Activated T-cell treated with anti-CD3 and anti-CD28 coated beads, Interleukin-2, amount 50 U/mL, for 4 hours (primary cell): ENCODE results near the gene BHLHE23. TPM values are rescaled to one million over a fixed set of nuclear protein-coding genes. Genes with fewer than 3 reads are reported as not detected.

Source experiments
- ATAC-seq, 2 donors: fragments of 200-7000 bp; cut with Tn5 transposase; one replicate each; pipeline ENCODE4 v1.10.0; 2021
- DNase-seq: peaks from one replicate; pipeline ENCODE4 v3.0.0-alpha.2; 2020
- H3K27me3 Mint-ChIP-seq: one replicate; pipeline ENCODE4 v1.8.0; 2021; ENCODE audit warnings: low read depth, mixed read lengths
- H3K36me3 Mint-ChIP-seq: one replicate; pipeline ENCODE4 v1.8.0; 2022; ENCODE audit warnings: mixed read lengths; ENCODE audit not compliant: insufficient read depth
- H3K4me1 Mint-ChIP-seq: one replicate; pipeline ENCODE4 v1.8.0; 2021; ENCODE audit warnings: low read depth, mixed read lengths
- H3K4me3 Mint-ChIP-seq: one replicate; pipeline ENCODE4 v1.8.0; 2021; ENCODE audit warnings: mild to moderate bottlenecking, moderate library complexity, mixed read lengths
- H3K9me3 Mint-ChIP-seq: one replicate; pipeline ENCODE4 v1.8.0; 2021; ENCODE audit warnings: mixed read lengths
- total RNA-seq, 3 donors: library from RNA; stranded (reverse); gene quantifications; one replicate each; pipeline ENCODE4 v1.2.1, GENCODE V29; 2021

Gene BHLHE23
- total RNA-seq, 3 donors from 2014 or later = not detected

GRCh38 chr20:63000036-63000435 is 6.7 kb downstream of the BHLHE23 start:
- ATAC-seq = no peak
- H3K36me3 Mint-ChIP-seq = no peaks in the 10 kb centered on the region
- DNase-seq = no peak
- H3K27me3 Mint-ChIP-seq = peaks cover 78% of the 10 kb centered on the region
- H3K9me3 Mint-ChIP-seq = no peaks in the 10 kb centered on the region
- H3K4me3 Mint-ChIP-seq = no peak overlapping the region
- H3K4me1 Mint-ChIP-seq = peaks cover 4% of the 10 kb centered on the region

- H3K4me1 Mint-ChIP-seq = peaks cover 3% of the 10 kb centered on the region
- no peak overlapping the region for H3K4me3 Mint-ChIP-seq
- ATAC-seq (no peak), DNase-seq (no peak)
- H3K9me3 Mint-ChIP-seq = no peaks in the 10 kb centered on the region
- no peaks in the 10 kb centered on the region for H3K36me3 Mint-ChIP-seq
- H3K27me3 Mint-ChIP-seq = peaks cover 79% of the 10 kb centered on the region
Observed at GRCh38 chr20:62999580-62999979, 7.2 kb downstream of the BHLHE23 start.

GRCh38 chr20:62998449-62998848 is 8.3 kb downstream of the BHLHE23 start:
- DNase-seq (no peak), ATAC-seq (no peak)
- Mint-ChIP-seq H3K4me3 (no peak overlapping the region), H3K27me3 (peaks cover 70% of the 10 kb centered on the region), H3K4me1 (no peaks in the 10 kb centered on the region), H3K9me3 (no peaks in the 10 kb centered on the region), H3K36me3 (no peaks in the 10 kb centered on the region)

- no peaks in the 10 kb centered on the region for H3K9me3 Mint-ChIP-seq
- ATAC-seq = no peak
- no peak overlapping the region for H3K4me3 Mint-ChIP-seq
- H3K4me1 Mint-ChIP-seq = no peaks in the 10 kb centered on the region
- H3K27me3 Mint-ChIP-seq = peaks cover 61% of the 10 kb centered on the region
- DNase-seq = no peak
- H3K36me3 Mint-ChIP-seq = no peaks in the 10 kb centered on the region
Observed at GRCh38 chr20:62997417-62998035, 9.2 kb downstream of the BHLHE23 start.

- Mint-ChIP-seq H3K27me3 (peaks cover 53% of the 10 kb centered on the region), H3K36me3 (no peaks in the 10 kb centered on the region), H3K9me3 (no peaks in the 10 kb centered on the region), H3K4me3 (no peak overlapping the region), H3K4me1 (no peaks in the 10 kb centered on the region)
- ATAC-seq (no peak), DNase-seq (no peak)
Observed at GRCh38 chr20:62996596-62996982, 10.2 kb downstream of the BHLHE23 start.

GRCh38 chr20:62995898-62996595 is 10.7 kb downstream of the BHLHE23 start:
- H3K4me1 Mint-ChIP-seq = no peaks in the 10 kb centered on the region
- H3K4me3 Mint-ChIP-seq = no peak overlapping the region
- no peaks in the 10 kb centered on the region for H3K9me3 Mint-ChIP-seq
- DNase-seq (no peak), ATAC-seq (no peak)
- no peaks in the 10 kb centered on the region for H3K36me3 Mint-ChIP-seq
- H3K27me3 Mint-ChIP-seq = peaks cover 52% of the 10 kb centered on the region

GRCh38 chr20:62995481-62995880 is 11.3 kb downstream of the BHLHE23 start:
- Mint-ChIP-seq H3K4me3 (no peak overlapping the region), H3K9me3 (no peaks in the 10 kb centered on the region), H3K27me3 (peaks cover 48% of the 10 kb centered on the region), H3K4me1 (no peaks in the 10 kb centered on the region), H3K36me3 (no peaks in the 10 kb centered on the region)
- no peak for ATAC-seq
- no peak for DNase-seq

GRCh38 chr20:62994869-62995281 is 11.9 kb downstream of the BHLHE23 start:
- Mint-ChIP-seq H3K9me3 (no peaks in the 10 kb centered on the region), H3K4me1 (no peaks in the 10 kb centered on the region), H3K4me3 (no peak overlapping the region), H3K27me3 (peaks cover 42% of the 10 kb centered on the region), H3K36me3 (no peaks in the 10 kb centered on the region)
- DNase-seq (no peak), ATAC-seq (no peak)

- DNase-seq (no peak), ATAC-seq (no peak)
- Mint-ChIP-seq H3K4me3 (no peak overlapping the region), H3K4me1 (peaks cover 3% of the 10 kb centered on the region), H3K36me3 (no peaks in the 10 kb centered on the region), H3K9me3 (no peaks in the 10 kb centered on the region), H3K27me3 (peaks cover 36% of the 10 kb centered on the region)
Observed at GRCh38 chr20:62993856-62994494, 12.8 kb downstream of the BHLHE23 start.

GRCh38 chr20:62991863-62992262 is 14.9 kb downstream of the BHLHE23 start:
- H3K4me3 Mint-ChIP-seq = no peak overlapping the region
- H3K9me3 Mint-ChIP-seq = no peaks in the 10 kb centered on the region
- peaks cover 3% of the 10 kb centered on the region for H3K4me1 Mint-ChIP-seq
- peaks cover 26% of the 10 kb centered on the region for H3K27me3 Mint-ChIP-seq
- H3K36me3 Mint-ChIP-seq = no peaks in the 10 kb centered on the region
- no peak for DNase-seq
- ATAC-seq = no peak

- ATAC-seq = no peak
- H3K4me3 Mint-ChIP-seq = no peak overlapping the region
- H3K4me1 Mint-ChIP-seq = peaks cover 3% of the 10 kb centered on the region
- peaks cover 26% of the 10 kb centered on the region for H3K27me3 Mint-ChIP-seq
- H3K36me3 Mint-ChIP-seq = no peaks in the 10 kb centered on the region
- H3K9me3 Mint-ChIP-seq = no peaks in the 10 kb centered on the region
- DNase-seq = no peak
Observed at GRCh38 chr20:62991196-62991807, 15.5 kb downstream of the BHLHE23 start.

- Mint-ChIP-seq H3K9me3 (no peaks in the 10 kb centered on the region), H3K27me3 (peaks cover 20% of the 10 kb centered on the region), H3K4me3 (no peak overlapping the region), H3K4me1 (peaks cover 3% of the 10 kb centered on the region), H3K36me3 (no peaks in the 10 kb centered on the region)
- no peak for DNase-seq
- ATAC-seq = no peak
Observed at GRCh38 chr20:62990306-62990825, 16.4 kb downstream of the BHLHE23 start.

- peaks cover 13% of the 10 kb centered on the region for H3K27me3 Mint-ChIP-seq
- no peak for DNase-seq
Observed at GRCh38 chr20:62989201-62989601, 17.6 kb downstream of the BHLHE23 start.

GRCh38 chr20:62987114-62987513 is 19.6 kb downstream of the BHLHE23 start:
- no peaks in the 10 kb centered on the region for H3K9me3 Mint-ChIP-seq

More at GRCh38 chr20:62989201-62989601, 17.6 kb downstream of the BHLHE23 start:
- Mint-ChIP-seq H3K4me3 (peak overlapping the region; percentile 72), H3K9me3 (no peaks in the 10 kb centered on the region), H3K36me3 (no peaks in the 10 kb centered on the region), H3K4me1 (peaks cover 3% of the 10 kb centered on the region)
- peak; percentile 56 to 58 for ATAC-seq

More at GRCh38 chr20:62987114-62987513, 19.6 kb downstream of the BHLHE23 start:
- peaks cover 7% of the 10 kb centered on the region for H3K4me1 Mint-ChIP-seq
- DNase-seq (no peak), ATAC-seq (no peak)
- H3K36me3 Mint-ChIP-seq = no peaks in the 10 kb centered on the region
- H3K4me3 Mint-ChIP-seq = no peak overlapping the region
- peaks cover 17% of the 10 kb centered on the region for H3K27me3 Mint-ChIP-seq
